AG20443 (cell line): ENCODE data around the gene MYZAP.
A peak's percentile ranks its signal among the peaks of the same experiment; 100 is the strongest.

Experiments
- DNase-seq: peaks from one replicate; pipeline ENCODE4 v3.0.0; 2012; ENCODE audit warnings: low spot score, mixed read lengths

Gene MYZAP, protein sequence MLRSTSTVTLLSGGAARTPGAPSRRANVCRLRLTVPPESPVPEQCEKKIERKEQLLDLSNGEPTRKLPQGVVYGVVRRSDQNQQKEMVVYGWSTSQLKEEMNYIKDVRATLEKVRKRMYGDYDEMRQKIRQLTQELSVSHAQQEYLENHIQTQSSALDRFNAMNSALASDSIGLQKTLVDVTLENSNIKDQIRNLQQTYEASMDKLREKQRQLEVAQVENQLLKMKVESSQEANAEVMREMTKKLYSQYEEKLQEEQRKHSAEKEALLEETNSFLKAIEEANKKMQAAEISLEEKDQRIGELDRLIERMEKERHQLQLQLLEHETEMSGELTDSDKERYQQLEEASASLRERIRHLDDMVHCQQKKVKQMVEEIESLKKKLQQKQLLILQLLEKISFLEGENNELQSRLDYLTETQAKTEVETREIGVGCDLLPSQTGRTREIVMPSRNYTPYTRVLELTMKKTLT

DNA sequence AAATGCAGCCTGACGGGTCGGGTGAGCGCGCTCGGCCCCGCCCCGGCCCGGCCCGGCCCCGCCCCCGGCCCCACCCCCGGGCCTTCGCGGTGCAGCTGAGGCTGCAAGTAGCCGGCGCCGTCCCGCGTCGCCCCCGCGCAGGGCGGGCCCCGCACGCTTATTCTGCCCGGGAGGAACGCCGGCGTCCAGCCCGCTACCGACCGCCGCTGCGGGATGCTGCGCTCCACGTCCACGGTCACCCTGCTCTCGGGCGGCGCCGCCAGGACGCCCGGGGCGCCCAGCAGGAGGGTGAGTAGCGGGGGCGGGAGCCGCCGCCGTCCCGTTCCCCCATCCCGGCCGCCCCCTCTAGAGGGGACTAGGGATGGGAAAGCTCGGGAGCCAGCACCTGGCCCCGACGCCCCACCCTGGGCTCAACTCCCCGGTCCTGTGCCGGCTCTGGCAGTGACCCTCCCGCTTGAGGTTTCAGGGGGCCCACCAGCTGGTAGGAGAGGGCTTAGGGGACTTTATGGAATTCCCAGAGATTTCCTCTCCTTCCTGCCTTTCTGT, at the start of gene MYZAP:
Gene MYZAP, plus strand, starts transcription at position 83 of the 546 bp plus-strand sequence. Its CDS starts 131 bp downstream, at position 214.
- DNase-seq = peak; percentile 91

DNA sequence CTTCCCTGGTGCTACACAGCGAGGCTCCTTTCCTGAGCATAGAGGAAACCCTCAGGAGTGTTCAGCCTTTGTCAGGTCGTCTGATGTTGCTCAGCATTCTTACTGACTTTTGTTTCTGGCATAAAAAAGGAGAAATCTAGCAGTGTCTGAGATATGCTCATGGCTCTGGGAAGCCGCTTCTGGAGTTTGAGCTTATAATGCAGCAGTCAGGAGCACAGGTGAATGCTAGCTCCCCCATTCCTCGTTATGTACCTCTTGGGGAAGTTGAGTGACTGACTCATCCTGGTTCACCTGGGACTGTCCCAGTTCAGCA, 49.2 kb upstream of the MYZAP start:
- DNase-seq = no peak

DNA sequence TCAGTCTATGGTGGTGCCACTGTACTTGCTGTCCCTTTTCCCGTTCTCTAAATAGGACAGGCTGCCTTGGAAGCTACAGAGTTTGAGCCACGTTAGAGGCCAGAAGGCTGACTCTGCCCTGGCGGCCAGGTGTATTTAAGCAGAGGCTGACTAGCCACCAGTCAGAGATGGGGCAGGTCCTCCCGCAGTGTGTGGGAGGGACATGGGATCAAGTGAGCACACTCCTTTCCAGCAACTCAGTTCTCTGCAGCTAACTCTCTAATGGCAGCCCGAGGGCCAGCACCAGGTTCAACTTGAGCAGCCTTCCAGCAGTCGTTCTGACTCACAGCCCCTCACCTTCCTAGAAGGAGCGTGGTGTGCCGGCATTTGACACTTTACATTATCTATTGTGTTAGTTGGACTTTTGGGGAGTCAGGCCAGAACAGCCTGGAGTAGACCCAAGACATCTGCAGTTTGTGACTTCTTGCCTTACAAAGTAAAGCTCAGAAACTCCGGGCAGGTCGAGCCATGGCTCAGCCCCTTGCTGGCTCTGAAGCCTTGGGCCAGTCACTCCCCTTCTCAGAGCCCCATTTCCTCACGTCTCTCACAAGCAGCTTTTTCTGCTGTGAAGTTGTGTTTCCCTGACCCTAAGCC, 46.7 kb upstream of the MYZAP start:
- no peak for DNase-seq

DNA sequence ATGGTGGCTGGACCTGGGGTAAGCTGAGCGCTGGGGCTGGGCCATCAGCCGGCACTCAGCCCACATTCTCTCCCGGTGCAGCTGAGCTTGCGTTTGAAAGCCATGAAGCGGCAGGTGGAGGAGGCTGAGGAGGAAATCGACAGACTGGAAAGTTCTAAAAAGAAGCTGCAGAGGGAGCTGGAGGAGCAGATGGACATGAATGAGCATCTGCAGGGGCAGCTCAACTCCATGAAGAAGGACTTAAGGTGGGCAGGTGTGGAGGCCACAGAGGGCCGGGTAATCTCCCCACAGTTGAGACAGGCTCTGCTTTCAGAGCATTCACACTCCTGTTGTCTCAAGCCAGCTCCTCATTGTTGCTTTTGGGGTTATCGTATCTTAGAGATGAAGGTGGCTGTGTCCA, 45.7 kb upstream of the MYZAP start:
- DNase-seq = no peak

DNA sequence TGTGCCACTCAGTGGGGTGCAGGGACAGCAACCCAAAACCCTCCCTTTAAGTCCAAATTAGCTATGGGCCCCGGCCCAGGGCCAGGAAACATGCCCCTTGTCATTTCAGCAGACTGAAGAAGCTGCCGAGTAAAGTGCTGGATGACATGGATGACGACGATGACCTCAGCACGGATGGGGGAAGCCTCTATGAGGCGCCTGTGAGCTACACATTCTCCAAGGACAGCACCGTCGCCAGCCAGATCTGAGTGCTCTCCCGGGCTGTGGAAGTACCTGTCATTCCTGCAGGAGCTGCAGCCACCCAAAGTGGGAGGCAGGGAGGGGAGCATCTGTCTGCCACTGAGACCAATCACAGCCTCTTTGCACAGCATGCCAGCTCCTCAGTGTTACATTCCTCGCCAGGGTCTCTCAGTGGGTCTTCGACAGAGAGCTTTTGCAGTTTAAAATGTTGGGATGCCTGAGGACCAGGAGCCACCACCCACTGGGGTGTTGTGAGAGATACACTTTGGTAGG, 44.4 kb upstream of the MYZAP start:
- no peak for DNase-seq

DNA sequence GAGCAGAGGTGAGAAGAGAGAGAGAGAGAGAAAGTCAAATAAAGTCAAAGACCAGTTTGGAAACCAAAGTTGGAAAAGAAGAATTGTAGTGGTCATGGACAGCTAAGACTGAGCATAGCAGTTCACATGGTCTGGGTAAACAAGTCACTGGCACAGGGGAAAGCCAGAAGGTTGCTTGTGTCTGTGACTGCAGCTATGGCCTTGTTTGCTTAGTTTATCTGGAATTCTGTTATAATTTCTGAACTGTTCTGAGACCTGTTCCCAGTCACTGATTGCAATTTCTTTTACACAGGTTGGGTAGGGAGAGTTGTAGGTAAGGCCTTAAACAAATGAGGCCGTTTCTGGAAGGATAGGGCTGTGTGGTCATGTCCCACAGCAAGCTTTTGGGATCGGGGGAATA, 43.4 kb upstream of the MYZAP start:
- DNase-seq = no peak

DNA sequence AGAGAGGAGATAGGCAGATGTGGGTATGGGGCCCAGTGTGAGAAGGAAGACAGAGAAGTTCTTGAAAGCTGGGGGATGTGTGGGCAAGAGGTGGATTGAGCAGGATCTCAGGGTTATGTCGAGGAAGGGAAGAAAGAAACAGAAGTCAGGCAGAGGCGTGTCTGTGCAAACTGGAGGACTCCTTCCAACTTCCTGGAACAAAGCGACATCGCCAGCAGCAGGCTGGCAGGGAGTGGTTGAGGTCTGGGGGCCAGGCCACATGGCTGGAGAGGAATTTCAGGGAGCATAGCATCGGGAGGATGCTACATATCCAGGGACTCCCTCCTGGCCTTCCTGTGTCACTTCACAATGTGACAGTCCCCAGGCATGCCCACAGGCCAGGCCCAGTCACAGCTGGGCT, 42.9 kb upstream of the MYZAP start:
- DNase-seq = peak; percentile 9

DNA sequence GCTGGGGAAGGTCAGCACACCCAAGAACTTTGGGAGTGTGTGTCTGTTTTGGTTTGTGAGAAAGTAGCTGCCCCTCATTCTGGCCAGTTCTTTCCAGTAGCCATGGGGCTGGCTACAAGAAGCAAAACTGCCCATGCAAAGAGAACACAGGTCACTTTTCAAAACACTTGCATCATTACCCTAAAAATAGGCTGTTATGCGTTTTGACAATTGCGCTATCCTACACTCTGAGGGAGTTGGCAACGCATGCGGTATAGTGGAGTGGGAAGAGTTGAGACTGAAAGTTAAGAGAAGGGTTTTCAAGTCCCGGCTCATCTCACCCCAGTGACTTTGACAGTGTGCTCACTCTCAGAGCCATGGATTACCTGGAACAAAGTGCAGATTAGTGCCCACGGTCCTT, 41.8 kb upstream of the MYZAP start:
- DNase-seq = no peak

DNA sequence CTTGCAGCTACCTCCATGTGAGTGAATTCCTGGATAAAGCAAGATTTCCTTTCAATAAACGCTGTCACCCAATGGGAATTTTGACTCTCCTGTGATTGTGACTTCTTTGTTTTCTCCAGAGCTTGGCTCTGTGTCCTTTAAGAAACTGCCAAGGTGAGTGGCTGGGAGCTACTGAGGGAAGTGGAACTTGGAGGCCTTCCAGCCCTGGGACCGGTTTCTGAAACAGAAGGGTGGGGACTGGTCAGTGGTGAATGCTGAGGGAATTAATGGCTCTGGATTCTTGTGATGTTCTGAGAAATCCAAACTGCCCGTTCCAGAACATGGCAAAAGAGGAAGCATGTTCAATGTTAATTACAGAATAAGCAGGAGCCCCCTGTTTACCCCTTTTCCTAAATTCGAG, 41.1 kb upstream of the MYZAP start:
- DNase-seq = peak; percentile 6

DNA sequence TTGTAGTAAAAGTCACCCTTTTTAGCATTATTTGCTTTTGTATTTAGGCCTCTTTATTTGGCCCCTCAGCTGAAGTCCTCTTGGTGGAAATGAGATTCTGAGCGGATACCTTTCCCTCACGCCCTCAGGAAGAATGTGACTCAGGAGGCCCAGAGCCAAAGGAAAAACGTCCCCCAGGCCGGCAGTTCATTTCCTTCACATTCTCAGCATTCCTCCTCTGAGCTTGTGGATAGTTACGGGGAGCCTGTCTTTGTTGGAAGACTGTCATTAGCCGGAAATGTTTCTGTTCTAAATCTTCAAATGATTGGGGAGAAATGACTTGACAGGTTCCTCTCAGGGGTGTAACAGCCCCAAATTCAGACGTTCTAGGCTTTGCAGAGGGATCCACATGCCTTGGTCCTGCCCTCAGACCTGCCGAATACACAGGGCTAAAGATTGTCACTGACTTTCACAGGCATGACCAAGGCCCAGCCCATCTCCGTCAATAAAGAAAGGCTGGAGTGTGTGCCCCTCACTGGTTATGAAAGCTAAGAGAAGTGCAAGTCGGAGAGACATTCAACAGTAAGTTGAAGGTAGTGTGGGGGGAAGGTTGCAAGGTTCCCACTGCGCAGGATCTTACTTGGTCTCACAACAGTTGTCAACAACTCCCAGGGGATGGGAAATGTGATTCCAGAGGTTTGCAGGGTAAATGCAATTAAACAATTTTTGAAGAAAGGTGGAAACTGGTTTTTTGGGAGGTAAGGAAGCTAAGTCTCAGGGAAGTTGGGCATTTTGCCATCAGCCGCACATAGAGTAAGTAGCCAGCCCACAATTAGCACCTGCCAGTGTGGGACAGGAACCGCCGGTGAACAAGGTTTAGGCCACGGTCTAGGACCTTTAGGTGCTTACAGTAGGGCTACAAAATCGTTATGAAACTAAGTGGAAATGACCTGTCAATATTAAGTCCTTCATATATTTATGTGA, 39.7 kb upstream of the MYZAP start:
- DNase-seq = peak; percentile 91

DNA sequence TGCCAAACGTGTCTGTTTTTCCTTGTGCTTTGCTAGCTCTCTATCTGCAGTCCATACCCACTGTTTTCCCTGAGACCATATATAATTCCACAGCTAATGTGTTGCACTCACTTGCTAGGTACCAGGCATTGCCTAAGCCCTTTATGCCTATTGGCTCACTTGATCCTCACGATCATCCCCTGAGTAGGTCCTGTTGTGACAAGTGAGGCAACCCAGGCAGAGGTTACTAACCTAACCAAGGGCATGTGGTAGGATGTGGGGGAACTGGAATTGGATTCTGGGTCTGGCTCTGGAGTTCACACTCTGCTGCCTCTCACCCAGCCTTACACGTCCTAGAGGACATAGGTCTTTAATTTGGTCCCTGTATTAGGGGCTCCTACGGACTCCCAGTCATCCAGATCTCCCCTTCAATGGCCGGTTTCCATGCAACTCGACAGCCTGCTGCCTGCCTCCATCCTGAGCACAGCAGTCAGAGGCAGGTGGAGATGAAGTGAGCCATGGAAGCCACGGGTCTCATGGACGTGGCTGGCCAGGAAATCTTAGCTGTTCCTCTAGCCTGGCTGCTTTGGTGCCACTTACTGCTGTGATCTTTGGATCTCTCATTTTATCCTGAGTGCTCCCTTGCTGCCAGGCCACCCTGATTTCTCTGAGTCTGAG, 38.9 kb upstream of the MYZAP start:
- DNase-seq = no peak

DNA sequence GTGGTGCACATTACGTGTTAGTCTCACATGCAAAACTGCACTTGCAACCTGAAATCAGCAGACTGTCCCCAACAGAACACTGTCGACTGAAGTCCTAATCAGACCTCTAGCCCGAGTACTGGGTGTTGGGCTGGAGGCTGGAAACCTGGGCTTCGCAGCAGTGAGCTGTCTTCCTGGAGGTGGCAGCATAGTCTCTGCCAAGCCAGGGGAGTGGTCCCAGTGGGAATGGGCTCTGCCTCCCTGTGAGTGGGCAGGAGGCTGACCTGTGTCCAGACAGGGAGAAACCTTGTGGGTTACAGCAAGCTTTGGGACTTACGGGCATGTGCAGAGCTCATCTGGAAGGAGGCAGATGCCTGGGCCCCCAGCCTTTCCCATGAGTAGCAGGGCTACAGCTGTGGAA, 38.2 kb upstream of the MYZAP start:
- no peak for DNase-seq

DNA sequence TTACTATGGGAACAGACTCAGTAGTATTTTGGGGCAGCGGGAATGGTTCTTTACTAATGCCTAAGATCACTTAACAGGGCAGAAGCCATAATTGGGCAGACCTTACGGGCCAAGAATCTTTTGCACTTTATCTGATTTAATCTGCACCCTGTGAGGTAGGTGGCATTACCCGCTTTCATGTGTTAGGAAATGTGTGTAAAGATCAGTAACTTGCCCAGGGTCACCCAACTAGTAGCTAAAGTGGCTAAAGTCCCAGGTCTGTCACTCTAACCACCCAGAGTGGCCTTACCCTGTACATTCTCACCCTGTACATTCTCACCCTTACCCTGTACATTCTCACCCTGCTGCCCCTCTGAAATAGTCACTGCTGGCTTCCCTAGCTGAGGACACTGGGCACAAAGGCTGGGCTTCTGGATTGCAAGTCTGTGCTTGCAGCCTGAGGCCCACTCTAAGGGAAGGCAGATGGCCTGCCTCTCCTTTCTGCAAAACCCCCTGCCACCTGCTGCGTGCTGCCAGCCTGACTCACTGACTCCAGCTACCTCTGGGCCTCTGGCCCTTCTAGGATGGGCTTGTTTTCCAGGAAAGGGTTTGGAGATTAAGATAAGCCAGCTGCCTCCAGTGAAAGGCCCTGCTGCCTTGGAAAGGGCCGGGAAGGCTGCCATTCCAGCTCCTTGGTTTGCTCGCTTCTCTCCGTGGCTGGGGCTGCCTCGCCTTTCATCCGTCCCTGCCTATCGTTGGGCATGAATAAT, 37.5 kb upstream of the MYZAP start:
- no peak for DNase-seq

DNA sequence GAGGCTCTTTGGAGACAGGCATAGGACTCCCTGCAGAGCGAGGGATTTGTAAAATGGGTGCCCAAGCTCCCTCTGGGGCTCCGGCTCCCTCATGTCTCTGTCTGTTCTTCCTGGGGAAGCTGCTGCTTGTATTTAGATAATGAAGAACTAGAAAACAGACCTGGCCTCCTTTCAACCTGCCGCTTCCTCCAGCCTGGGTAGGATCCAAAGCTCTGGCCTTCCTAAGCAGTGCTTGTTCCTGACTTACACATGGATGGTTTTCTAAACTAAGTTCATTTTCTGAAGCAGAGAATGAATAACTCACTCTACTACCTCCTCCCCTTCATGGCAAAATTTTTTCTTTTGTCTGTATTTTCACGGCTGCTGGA, 36.9 kb upstream of the MYZAP start:
- no peak for DNase-seq

DNA sequence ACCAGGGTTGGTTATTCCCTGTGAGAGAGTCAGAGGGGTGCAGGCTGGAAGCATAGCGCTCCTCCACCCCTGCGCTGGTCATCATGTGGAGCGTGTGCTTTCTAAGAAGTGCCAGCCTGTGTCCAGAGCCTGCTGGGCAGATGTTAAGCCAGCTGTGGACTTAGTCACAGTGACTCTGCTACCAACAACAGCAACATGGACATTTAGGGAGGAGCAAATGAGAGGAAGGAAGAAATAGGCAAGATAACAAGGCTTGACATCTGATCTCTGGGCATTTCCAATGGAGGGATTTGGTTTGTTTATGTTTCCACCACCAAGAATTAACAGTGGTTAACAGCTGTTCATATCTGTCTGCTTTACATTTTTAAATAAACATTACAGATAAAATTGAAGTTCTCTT, 36.4 kb upstream of the MYZAP start:
- DNase-seq = peak; percentile 34

DNA sequence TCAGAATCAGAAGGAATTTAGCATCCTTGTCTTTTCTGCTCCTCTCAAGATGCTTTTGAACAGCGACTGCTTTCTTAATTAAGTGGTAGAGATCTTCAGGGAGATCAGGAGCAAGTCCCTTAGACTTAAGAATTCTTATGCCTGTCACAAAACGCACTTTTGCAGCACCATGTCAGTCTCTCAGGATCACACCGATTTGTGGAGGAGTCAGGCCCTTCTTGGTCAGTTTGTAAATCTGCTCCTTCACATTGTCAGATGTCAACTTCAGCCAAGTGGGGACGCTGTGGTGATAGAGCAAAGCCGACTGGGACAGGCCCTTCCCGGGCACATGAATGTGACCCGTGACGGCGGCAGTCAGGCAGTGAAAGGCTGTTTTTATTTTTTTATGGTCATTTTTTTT, 35.7 kb upstream of the MYZAP start:
- DNase-seq = no peak

DNA sequence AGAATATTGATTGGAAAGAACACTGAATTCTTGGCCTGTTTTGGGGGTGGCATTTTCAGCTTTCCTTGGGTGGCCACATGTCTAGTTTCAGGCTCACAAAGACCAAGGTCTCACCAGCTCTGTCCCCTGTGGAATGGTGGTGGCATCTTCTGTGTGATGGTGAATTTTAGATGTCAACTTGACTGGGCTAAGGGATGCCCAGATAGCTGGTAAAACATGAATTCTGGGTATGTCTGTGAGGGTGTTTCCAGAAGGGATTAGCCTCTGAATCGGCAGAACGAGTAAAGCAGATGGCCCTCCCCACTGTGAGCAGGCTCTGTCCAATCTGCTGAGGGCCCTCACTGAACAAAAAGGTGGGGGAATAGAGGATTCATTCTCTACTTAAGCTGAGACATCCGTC, 34.4 kb upstream of the MYZAP start:
- DNase-seq = no peak

DNA sequence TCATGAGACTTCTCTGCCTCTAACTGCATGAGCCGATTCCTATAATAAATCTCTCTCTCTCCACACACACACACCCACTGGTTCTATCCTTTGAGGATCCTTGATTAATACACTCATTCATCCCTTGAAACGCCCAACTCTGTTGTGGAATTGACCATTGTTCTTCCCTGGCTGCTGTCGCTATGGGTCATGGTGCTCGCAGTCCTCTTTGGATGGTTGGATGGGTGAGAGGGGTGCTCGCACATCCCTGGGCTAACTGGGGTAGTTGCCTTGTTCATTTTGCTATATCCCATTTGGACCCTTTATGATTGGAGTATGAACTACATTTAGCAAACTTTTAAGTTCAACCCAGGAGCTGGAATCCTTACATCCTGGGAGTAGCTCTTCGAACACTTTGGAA, 33.9 kb upstream of the MYZAP start:
- DNase-seq = no peak

DNA sequence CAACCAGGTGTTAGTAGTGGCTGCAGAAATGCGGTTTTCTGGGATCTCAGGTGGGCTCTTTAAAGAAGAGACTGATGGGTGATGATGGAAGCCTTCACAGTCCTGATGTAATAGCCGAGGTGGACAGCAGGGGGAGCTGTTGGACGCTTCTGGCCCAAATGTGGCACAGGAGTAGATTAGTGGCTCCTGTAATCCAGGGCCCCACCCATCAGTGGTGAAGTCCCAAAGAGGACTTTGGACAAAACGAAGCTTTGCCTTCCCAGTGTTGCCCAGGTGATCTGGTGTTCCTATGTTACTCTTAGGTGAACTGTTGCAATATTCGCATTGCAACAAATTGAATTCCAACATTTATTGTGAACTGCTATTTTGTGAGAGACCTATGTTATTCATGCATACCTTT, 31.8 kb upstream of the MYZAP start:
- peak; percentile 74 for DNase-seq

DNA sequence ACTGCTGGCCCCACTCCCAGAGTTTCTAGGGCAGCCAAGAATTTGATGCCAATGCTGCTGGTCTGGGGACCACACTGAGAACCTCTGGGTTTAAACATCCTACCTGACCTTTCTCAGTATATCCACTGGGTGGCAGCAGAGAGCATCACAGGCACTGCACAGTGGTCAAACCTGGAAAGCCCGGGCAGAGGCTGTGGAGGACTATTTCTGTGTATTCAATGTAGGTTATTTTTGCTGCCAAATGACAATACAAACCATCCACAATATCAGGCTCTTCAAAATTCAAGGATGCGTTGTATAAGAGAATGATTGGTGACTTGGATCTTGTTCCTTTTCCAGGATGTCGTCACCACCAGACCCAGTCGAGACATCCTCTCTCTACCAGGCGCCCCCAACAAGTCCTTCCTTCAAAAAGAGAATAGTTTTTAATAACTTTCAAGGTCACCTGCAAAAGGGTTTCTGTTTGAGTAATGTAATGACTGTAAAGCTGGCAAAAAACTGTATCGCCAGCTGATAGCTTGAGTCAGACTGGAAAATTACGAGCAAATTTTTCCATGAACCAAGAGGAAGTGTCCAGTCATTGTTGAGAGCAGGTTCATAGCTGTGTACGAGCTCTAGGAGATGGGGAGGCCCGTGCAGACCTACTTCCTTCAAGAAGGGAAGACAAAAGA, 30.5 kb upstream of the MYZAP start:
- peak; percentile 82 for DNase-seq
